A549 (cell line): ENCODE data around the gene MAG.

ENCODE experiments used
- CHD2 ChIP-seq: fragments of 150-350 bp; IDR thresholded peaks from 2 replicates; pipeline ENCODE4 v1.6.1; 2014; ENCODE audit warnings: low read length; ENCODE audit not compliant: partially characterized antibody
- CTCF ChIP-seq: fragments of >200 bp; sonication (Bioruptor Twin); formaldehyde crosslinking; IDR thresholded peaks from 3 replicates; pipeline ENCODE4 v1.5.1; 2016
- EP300 ChIP-seq, 2 experiments: fragments of >200 bp; sonication (Bioruptor Twin); formaldehyde crosslinking; IDR thresholded peaks; 2 replicates in 1 of 2; 3 replicates in 1 of 2; pipeline ENCODE4 v1.6.1; 2016 to 2017
- HDAC2 ChIP-seq: fragments of 200-600 bp; sonication (generic); IDR thresholded peaks from 2 replicates; pipeline ENCODE4 v1.6.1; 2016
- MAZ ChIP-seq: fragments of 150-350 bp; IDR thresholded peaks from 2 replicates; pipeline ENCODE4 v1.6.1; 2014; ENCODE audit warnings: antibody characterized with exemption, low read depth, low read length, borderline replicate concordance
- MYC ChIP-seq: IDR thresholded peaks from 2 replicates; pipeline ENCODE4 v1.6.1; 2012; ENCODE audit warnings: mild to moderate bottlenecking, inconsistent platforms, low read length, improper control_type of control experiment, borderline replicate concordance
- NPAS2 ChIP-seq: fragments of 250-450 bp; sonication (Bioruptor Pico); IDR thresholded peaks from 2 replicates; pipeline ENCODE4 v1.8.0; 2022; ENCODE audit warnings: mild to moderate bottlenecking, moderate library complexity, borderline replicate concordance
- POLR2A ChIP-seq: IDR thresholded peaks from 2 replicates; pipeline ENCODE4 v1.6.1; 2012; ENCODE audit warnings: mild to moderate bottlenecking, low read length
- RFX5 ChIP-seq: fragments of 450-650 bp; IDR thresholded peaks from 2 replicates; pipeline ENCODE4 v1.7.1; 2014; ENCODE audit warnings: antibody characterized with exemption, mild to moderate bottlenecking, moderate library complexity

DNA sequence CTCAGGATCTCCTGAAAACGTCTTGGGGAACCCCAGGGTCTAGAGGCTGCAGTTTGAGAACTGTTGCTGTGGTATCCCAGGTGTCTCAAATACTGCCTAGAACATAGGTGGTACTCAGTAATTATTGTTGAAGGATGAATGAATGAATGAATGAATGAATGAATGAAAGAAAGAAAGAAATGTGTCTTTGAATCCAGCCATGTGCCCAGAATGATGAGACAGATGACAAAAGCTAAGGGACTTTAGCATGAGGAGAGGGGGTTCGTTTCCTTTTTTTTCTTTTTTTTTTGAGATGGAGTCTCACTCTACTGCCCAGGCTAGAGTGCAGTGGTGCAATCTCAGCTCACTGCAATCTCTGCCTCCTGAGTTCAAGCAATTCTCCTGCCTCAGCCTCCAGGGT is 35.4 kb upstream of the MAG start:
- TF ChIP-seq CTCF (no peak), POLR2A (no peak), CHD2 (no peak), EP300 (IDR thresholded peaks at IDR 0.05) (no peak), NPAS2 (CRISPR knock-in tag) (no peak), HDAC2 (no peak), RFX5 (no peak), MYC (no peak), MAZ (no peak)
